ENCODE measurements around the gene CREG1. TPM values are rescaled to one million over a fixed set of nuclear protein-coding genes. Genes with fewer than 3 reads are reported as not detected.
"Not testable (repeated sequence)": the region's sequence is repeated elsewhere in the genome, so short reads cannot be mapped to it uniquely, and the experiment has no call there.

Gene CREG1
- polyA plus RNA-seq, 1 donor: 156 TPM

GRCh38 chr1:167587872-167588271, 34.3 kb upstream of the CREG1 start:
- no peak overlapping the region for H3K4me3 ChIP-seq (ENCODE audit: low read length)
- H3K36me3 ChIP-seq (ENCODE audit: control insufficient read depth, insufficient read depth, low read length): no peaks in the 10 kb centered on the region
- H3K4me1 ChIP-seq (ENCODE audit: control insufficient read depth, insufficient read depth, low read length): no peaks in the 10 kb centered on the region
- WGBS (ENCODE audit: insufficient coverage, low lambda C conversion rate): no CpG with 5 or more reads among the region's 1 CpG
- DNase-seq: no peak
- no peaks in the 10 kb centered on the region for H3K27me3 ChIP-seq (ENCODE audit: control insufficient read depth, insufficient read depth, low read length)
- no peaks in the 10 kb centered on the region for H3K9me3 ChIP-seq (ENCODE audit: control insufficient read depth, low read depth, low read length)
- H3K27ac ChIP-seq (ENCODE audit: low read length): no peak overlapping the region

DNA sequence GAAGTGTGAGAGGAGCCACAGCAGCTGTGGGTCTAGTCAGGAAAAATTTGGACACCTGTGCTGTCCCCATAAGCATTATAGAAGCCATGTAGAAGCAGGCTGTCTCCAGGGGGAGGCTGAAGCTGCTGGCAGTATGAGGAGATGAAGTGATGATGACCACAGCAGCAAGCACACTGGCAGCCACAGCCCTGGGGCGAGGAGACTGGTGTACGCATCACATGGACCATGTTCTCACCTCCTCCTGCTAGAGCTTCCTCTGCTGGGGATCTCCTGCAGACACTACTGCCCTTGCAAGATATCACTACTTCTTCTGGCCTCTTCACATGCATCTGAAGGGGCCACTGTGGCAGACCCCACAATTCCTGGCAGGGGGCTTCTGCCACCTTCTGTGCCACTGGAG, 33.8 kb upstream of the CREG1 start:
- Histone ChIP-seq H3K4me3 (ENCODE audit: low read length) (no peak overlapping the region), H3K27ac (ENCODE audit: low read length) (no peak overlapping the region), H3K9me3 (ENCODE audit: control insufficient read depth, low read depth, low read length) (no peaks in the 10 kb centered on the region), H3K4me1 (ENCODE audit: control insufficient read depth, insufficient read depth, low read length) (no peaks in the 10 kb centered on the region), H3K36me3 (ENCODE audit: control insufficient read depth, insufficient read depth, low read length) (no peaks in the 10 kb centered on the region), H3K27me3 (ENCODE audit: control insufficient read depth, insufficient read depth, low read length) (no peaks in the 10 kb centered on the region)
- no peak for DNase-seq
- no CpG with 5 or more reads among the region's 2 CpGs for WGBS (ENCODE audit: insufficient coverage, low lambda C conversion rate)

- no CpG with 5 or more reads among the region's 3 CpGs for WGBS (ENCODE audit: insufficient coverage, low lambda C conversion rate)
- Histone ChIP-seq H3K27ac (ENCODE audit: low read length) (no peak overlapping the region), H3K9me3 (ENCODE audit: control insufficient read depth, low read depth, low read length) (no peaks in the 10 kb centered on the region), H3K4me3 (ENCODE audit: low read length) (no peak overlapping the region), H3K36me3 (ENCODE audit: control insufficient read depth, insufficient read depth, low read length) (no peaks in the 10 kb centered on the region), H3K27me3 (ENCODE audit: control insufficient read depth, insufficient read depth, low read length) (no peaks in the 10 kb centered on the region), H3K4me1 (ENCODE audit: control insufficient read depth, insufficient read depth, low read length) (no peaks in the 10 kb centered on the region)
- no peak for DNase-seq
Observed at GRCh38 chr1:167584581-167584980, 31.0 kb upstream of the CREG1 start.

GRCh38 chr1:167582722-167583121, 29.2 kb upstream of the CREG1 start:
- WGBS (ENCODE audit: insufficient coverage, low lambda C conversion rate): 93% methylated on average over 2 of the region's 4 CpGs
- no peak overlapping the region for H3K27ac ChIP-seq (ENCODE audit: low read length)
- no peaks in the 10 kb centered on the region for H3K27me3 ChIP-seq (ENCODE audit: control insufficient read depth, insufficient read depth, low read length)
- H3K9me3 ChIP-seq (ENCODE audit: control insufficient read depth, low read depth, low read length): no peaks in the 10 kb centered on the region
- H3K4me3 ChIP-seq (ENCODE audit: low read length): no peak overlapping the region
- no peaks in the 10 kb centered on the region for H3K36me3 ChIP-seq (ENCODE audit: control insufficient read depth, insufficient read depth, low read length)
- no peak for DNase-seq
- H3K4me1 ChIP-seq (ENCODE audit: control insufficient read depth, insufficient read depth, low read length): no peaks in the 10 kb centered on the region

GRCh38 chr1:167582064-167582463, 28.5 kb upstream of the CREG1 start:
- no peaks in the 10 kb centered on the region for H3K27me3 ChIP-seq (ENCODE audit: control insufficient read depth, insufficient read depth, low read length)
- H3K36me3 ChIP-seq (ENCODE audit: control insufficient read depth, insufficient read depth, low read length): no peaks in the 10 kb centered on the region
- H3K4me1 ChIP-seq (ENCODE audit: control insufficient read depth, insufficient read depth, low read length): no peaks in the 10 kb centered on the region
- no CpG with 5 or more reads among the region's 1 CpG for WGBS (ENCODE audit: insufficient coverage, low lambda C conversion rate)
- no peak overlapping the region for H3K4me3 ChIP-seq (ENCODE audit: low read length)
- no peak for DNase-seq
- H3K27ac ChIP-seq (ENCODE audit: low read length): no peak overlapping the region
- no peaks in the 10 kb centered on the region for H3K9me3 ChIP-seq (ENCODE audit: control insufficient read depth, low read depth, low read length)

DNA sequence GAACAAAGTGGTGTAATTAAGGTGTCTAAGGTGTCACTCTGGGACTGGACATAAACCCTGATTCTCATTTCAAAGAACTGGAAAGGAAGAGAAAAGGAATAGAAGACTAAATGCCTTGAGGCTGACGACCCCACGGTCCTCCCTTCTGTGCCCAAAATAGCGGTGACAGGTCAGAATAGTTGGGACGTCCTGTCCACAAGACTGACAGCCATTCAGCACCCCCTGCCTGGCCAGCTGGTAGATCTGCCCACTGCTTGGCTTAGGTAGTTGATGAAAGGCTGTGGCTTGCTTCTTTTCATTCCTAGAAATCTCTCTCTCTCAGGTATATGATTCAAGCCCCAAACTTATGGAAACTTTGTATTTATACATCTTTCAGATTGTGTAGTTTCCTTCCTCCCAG, 26.4 kb upstream of the CREG1 start:
- no CpG with 5 or more reads among the region's 4 CpGs for WGBS (ENCODE audit: insufficient coverage, low lambda C conversion rate)
- Histone ChIP-seq H3K4me3 (ENCODE audit: low read length) (no peak overlapping the region), H3K4me1 (ENCODE audit: control insufficient read depth, insufficient read depth, low read length) (no peaks in the 10 kb centered on the region), H3K9me3 (ENCODE audit: control insufficient read depth, low read depth, low read length) (no peaks in the 10 kb centered on the region), H3K27ac (ENCODE audit: low read length) (no peak overlapping the region), H3K36me3 (ENCODE audit: control insufficient read depth, insufficient read depth, low read length) (no peaks in the 10 kb centered on the region), H3K27me3 (ENCODE audit: control insufficient read depth, insufficient read depth, low read length) (peaks cover 3% of the 10 kb centered on the region)
- DNase-seq: no peak

GRCh38 chr1:167578939-167579521, 25.5 kb upstream of the CREG1 start:
- no peaks in the 10 kb centered on the region for H3K36me3 ChIP-seq (ENCODE audit: control insufficient read depth, insufficient read depth, low read length)
- 82% methylated on average over 2 of the region's 2 CpGs for WGBS (ENCODE audit: insufficient coverage, low lambda C conversion rate)
- no peak for DNase-seq
- H3K4me3 ChIP-seq (ENCODE audit: low read length): no peak overlapping the region
- H3K27me3 ChIP-seq (ENCODE audit: control insufficient read depth, insufficient read depth, low read length): peaks cover 3% of the 10 kb centered on the region
- H3K4me1 ChIP-seq (ENCODE audit: control insufficient read depth, insufficient read depth, low read length): no peaks in the 10 kb centered on the region
- H3K27ac ChIP-seq (ENCODE audit: low read length): no peak overlapping the region
- H3K9me3 ChIP-seq (ENCODE audit: control insufficient read depth, low read depth, low read length): no peaks in the 10 kb centered on the region

- no peaks in the 10 kb centered on the region for H3K36me3 ChIP-seq (ENCODE audit: control insufficient read depth, insufficient read depth, low read length)
- H3K27ac ChIP-seq (ENCODE audit: low read length): no peak overlapping the region
- peaks cover 3% of the 10 kb centered on the region for H3K27me3 ChIP-seq (ENCODE audit: control insufficient read depth, insufficient read depth, low read length)
- DNase-seq: no peak
- WGBS (ENCODE audit: insufficient coverage, low lambda C conversion rate): 75% methylated on average over 4 of the region's 13 CpGs
- no peaks in the 10 kb centered on the region for H3K4me1 ChIP-seq (ENCODE audit: control insufficient read depth, insufficient read depth, low read length)
- H3K4me3 ChIP-seq (ENCODE audit: low read length): no peak overlapping the region
- no peaks in the 10 kb centered on the region for H3K9me3 ChIP-seq (ENCODE audit: control insufficient read depth, low read depth, low read length)
Observed at GRCh38 chr1:167575649-167576048, 22.1 kb upstream of the CREG1 start.

GRCh38 chr1:167573035-167573434, 19.5 kb upstream of the CREG1 start:
- Histone ChIP-seq H3K36me3 (ENCODE audit: control insufficient read depth, insufficient read depth, low read length) (no peaks in the 10 kb centered on the region), H3K27me3 (ENCODE audit: control insufficient read depth, insufficient read depth, low read length) (peaks cover 3% of the 10 kb centered on the region), H3K4me3 (ENCODE audit: low read length) (no peak overlapping the region), H3K27ac (ENCODE audit: low read length) (no peak overlapping the region), H3K9me3 (ENCODE audit: control insufficient read depth, low read depth, low read length) (no peaks in the 10 kb centered on the region), H3K4me1 (ENCODE audit: control insufficient read depth, insufficient read depth, low read length) (no peaks in the 10 kb centered on the region)
- no peak for DNase-seq
- whole genome bisulfite sequencing (ENCODE audit: insufficient coverage, low lambda C conversion rate): no CpG with 5 or more reads among the region's 2 CpGs

DNA sequence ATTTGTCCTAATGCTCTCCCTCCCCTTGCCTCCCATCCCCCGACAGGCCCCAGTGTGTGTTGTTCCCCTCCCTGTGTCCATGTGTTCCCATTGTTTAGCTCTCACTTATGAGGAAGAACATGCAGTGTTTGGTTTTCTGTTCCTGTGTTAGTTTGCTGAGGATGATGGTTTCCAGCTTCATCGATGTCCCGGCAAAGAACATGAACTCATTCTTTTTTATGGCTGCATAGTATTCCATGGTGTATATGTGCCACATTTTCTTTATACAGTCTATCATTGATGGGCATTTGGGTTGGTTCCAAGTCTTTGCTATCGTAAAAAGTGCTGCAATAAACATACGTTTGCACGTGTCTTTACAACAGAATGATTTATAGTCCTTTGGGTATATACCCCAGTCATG, 17.1 kb upstream of the CREG1 start:
- H3K27me3 ChIP-seq (ENCODE audit: control insufficient read depth, insufficient read depth, low read length); H3K27ac ChIP-seq (ENCODE audit: low read length); H3K36me3 ChIP-seq (ENCODE audit: control insufficient read depth, insufficient read depth, low read length); DNase-seq; H3K4me1 ChIP-seq (ENCODE audit: control insufficient read depth, insufficient read depth, low read length); H3K4me3 ChIP-seq (ENCODE audit: low read length); H3K9me3 ChIP-seq (ENCODE audit: control insufficient read depth, low read depth, low read length): not testable (repeated sequence)
- no CpG with 5 or more reads among the region's 6 CpGs for WGBS (ENCODE audit: insufficient coverage, low lambda C conversion rate)

GRCh38 chr1:167567663-167568062, 14.1 kb upstream of the CREG1 start:
- Histone ChIP-seq H3K4me3 (ENCODE audit: low read length) (no peak overlapping the region), H3K4me1 (ENCODE audit: control insufficient read depth, insufficient read depth, low read length) (no peaks in the 10 kb centered on the region), H3K27me3 (ENCODE audit: control insufficient read depth, insufficient read depth, low read length) (peaks cover 2% of the 10 kb centered on the region), H3K36me3 (ENCODE audit: control insufficient read depth, insufficient read depth, low read length) (no peaks in the 10 kb centered on the region), H3K9me3 (ENCODE audit: control insufficient read depth, low read depth, low read length) (no peaks in the 10 kb centered on the region), H3K27ac (ENCODE audit: low read length) (no peak overlapping the region)
- WGBS (ENCODE audit: insufficient coverage, low lambda C conversion rate): 41% methylated on average over 2 of the region's 5 CpGs
- no peak for DNase-seq
